ENCODE results near the gene WDR5. TPM values are rescaled to one million over a fixed set of nuclear protein-coding genes. Genes with fewer than 3 reads are reported as not detected.

Gene WDR5
- total and polyA plus RNA-seq, 2 of the 13 experiments (the other 11 are each of a cell fraction or from before 2014, with no cell fraction given): 34.3 TPM

- TF ChIP-seq PATZ1 (CRISPR knock-in tag; IDR thresholded peaks at IDR 0.05) (peak; percentile 83), MEIS2 (CRISPR knock-in tag; IDR thresholded peaks at IDR 0.05) (peak; percentile 76), BATF2 (CRISPR knock-in tag; IDR thresholded peaks at IDR 0.05) (no peak), FOXP4 (CRISPR knock-in tag; IDR thresholded peaks at IDR 0.05) (no peak; the same call in 1 of the 2 replicates), ZFY (CRISPR knock-in tag; IDR thresholded peaks at IDR 0.05) (peak; percentile 56; the same call in 1 of the 2 replicates), NFKB2 (CRISPR knock-in tag; IDR thresholded peaks at IDR 0.05; ENCODE audit: borderline replicate concordance) (0 out of 2 replicates have a peak, but pooled peaks have one; percentile 32), MED8 (CRISPR knock-in tag; IDR thresholded peaks at IDR 0.05; ENCODE audit: insufficient replicate concordance) (no peak), ZNF607 (CRISPR knock-in tag; IDR thresholded peaks at IDR 0.05; ENCODE audit: borderline replicate concordance) (peak; percentile 56; the same call in 1 of the 2 replicates), MYNN (CRISPR knock-in tag; IDR thresholded peaks at IDR 0.05; ENCODE audit: low read depth) (no peak), ZNF484 (CRISPR knock-in tag; IDR thresholded peaks at IDR 0.05; ENCODE audit: borderline replicate concordance, low read depth) (no peak), KLF16 (CRISPR knock-in tag; IDR thresholded peaks at IDR 0.05) (no peak), ZNF746 (CRISPR knock-in tag; IDR thresholded peaks at IDR 0.05) (peak; percentile 37; the same call in 1 of the 2 replicates), RBM22 (optimal IDR thresholded peaks at IDR 0.05; ENCODE audit: low read length) (no peak), ZSCAN31 (CRISPR knock-in tag; IDR thresholded peaks at IDR 0.05; ENCODE audit: low read depth) (0 out of 2 replicates have a peak, but pooled peaks have one; percentile 78), ZNF598 (CRISPR knock-in tag; IDR thresholded peaks at IDR 0.05; ENCODE audit: borderline replicate concordance) (peak; percentile 67; the same call in 1 of the 2 replicates), ZNF138 (CRISPR knock-in tag; IDR thresholded peaks at IDR 0.05; ENCODE audit: low read depth) (0 out of 2 replicates have a peak, but pooled peaks have one; percentile 30), PAX8 (CRISPR knock-in tag; IDR thresholded peaks at IDR 0.05; ENCODE audit: borderline replicate concordance) (0 out of 2 replicates have a peak, but pooled peaks have one; percentile 45), ZNF101 (CRISPR knock-in tag; IDR thresholded peaks at IDR 0.05; ENCODE audit: borderline replicate concordance, low read depth) (no peak), ZMYM2 (CRISPR knock-in tag; IDR thresholded peaks at IDR 0.05) (0 out of 2 replicates have a peak, but pooled peaks have one; percentile 46), EZH2 (conservative IDR thresholded peaks at IDR 0.05; ENCODE audit: low read depth, low read length) (peak; percentile 80; the same call in 1 of the 2 replicates)
Measured at GRCh38 chr9:134175808-134176598, 40.1 kb downstream of the WDR5 start (continued).
